GM12875 (cell line): ENCODE measurements around the gene SORBS1.

ENCODE experiments used
- H3K4me3 ChIP-seq: one replicate; pipeline ENCODE4 v1.5.1; 2011; ENCODE audit warnings: low read depth, low read length, control low read depth
- CTCF ChIP-seq: IDR thresholded peaks from 2 replicates; pipeline ENCODE4 v1.5.1; 2011; ENCODE audit warnings: low read depth, mild to moderate bottlenecking, control low read depth, inconsistent platforms, low read length, moderate library complexity, borderline replicate concordance; ENCODE audit not compliant: insufficient read depth

Gene SORBS1

GRCh38 chr10:95457319-95457886 is 103.8 kb downstream of the SORBS1 start:
- no peak overlapping the region for H3K4me3 ChIP-seq
- TF ChIP-seq CTCF = no peak

DNA sequence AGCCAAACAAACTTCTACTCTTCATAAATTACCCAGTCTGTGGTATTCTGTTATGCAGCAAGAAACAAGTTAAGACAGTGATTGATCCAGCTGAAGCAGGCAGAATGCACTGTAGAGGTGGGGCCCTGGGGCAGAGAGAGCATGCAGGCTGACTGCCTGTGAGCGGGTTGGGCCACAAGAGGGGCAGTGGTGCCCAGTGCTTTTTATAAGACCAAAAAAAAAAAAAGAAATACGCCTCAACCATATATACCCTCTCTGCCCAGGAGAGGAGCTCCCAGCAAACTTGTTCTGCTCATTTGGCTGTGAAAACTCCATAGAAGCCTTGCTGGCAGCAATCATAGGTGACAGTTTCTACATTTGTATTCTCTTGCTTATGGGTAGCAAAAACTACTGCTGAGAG is 104.7 kb downstream of the SORBS1 start:
- TF ChIP-seq CTCF = no peak
- no peak overlapping the region for H3K4me3 ChIP-seq

- no peak overlapping the region for H3K4me3 ChIP-seq
- TF ChIP-seq CTCF = no peak
These were observed 106.2 kb downstream of the SORBS1 start for GRCh38 chr10:95454940-95455339.

DNA sequence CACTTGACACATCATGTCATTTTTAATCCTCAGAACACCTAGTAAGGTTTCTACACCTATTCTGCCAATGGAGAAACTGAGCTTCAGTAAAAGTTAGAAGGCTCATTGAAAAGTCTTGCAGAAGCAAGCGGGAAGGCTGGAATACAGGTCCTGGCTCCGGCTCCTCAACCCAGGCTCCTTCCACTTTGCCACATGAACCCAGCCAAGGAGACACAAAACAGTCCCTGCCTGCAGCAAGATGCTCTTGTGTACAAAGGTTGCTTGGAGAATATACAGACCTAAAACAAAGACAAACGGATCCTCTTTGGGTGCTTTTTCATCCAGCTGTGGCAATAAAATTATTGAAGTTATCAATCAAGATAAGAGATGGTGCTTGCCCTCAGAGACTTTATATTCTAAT is 106.8 kb downstream of the SORBS1 start:
- H3K4me3 ChIP-seq = no peak overlapping the region
- TF ChIP-seq CTCF = no peak

GRCh38 chr10:95451568-95452524 is 109.3 kb downstream of the SORBS1 start:
- no peak for TF ChIP-seq CTCF
- no peak overlapping the region for H3K4me3 ChIP-seq

GRCh38 chr10:95451150-95451549 is 110.0 kb downstream of the SORBS1 start:
- no peak for TF ChIP-seq CTCF
- H3K4me3 ChIP-seq = no peak overlapping the region

DNA sequence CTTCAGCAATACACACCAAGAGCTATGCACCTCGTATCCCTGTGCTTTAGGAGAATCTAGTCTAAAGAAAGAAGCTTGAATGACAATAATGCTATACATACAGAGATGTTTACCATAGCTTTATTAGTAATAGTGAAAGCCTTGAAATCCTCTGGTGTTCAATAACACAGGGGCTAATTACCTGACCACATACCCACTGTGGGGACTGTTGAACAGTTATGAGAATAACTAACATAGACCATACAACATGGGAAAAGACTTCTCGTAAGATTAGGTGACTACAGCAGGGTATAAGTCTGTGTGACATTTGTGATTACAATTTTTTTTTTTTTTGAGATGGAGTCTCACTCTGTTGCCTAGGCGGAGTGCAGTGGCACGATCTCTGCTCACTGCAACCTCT is 111.0 kb downstream of the SORBS1 start:
- TF ChIP-seq CTCF = no peak
- no peak overlapping the region for H3K4me3 ChIP-seq
